ENCODE measurements around the gene DYNC1H1. TPM values are rescaled to one million over a fixed set of nuclear protein-coding genes. Genes with fewer than 3 reads are reported as not detected.
A peak's percentile ranks its signal among the peaks of the same experiment; 100 is the strongest.
"Not testable (repeated sequence)": the region's sequence is repeated elsewhere in the genome, so short reads cannot be mapped to it uniquely, and the experiment has no call there.

DYNC1H1 gene
- total RNA-seq, 1 donor from 2014 or later = 783 TPM

DNA sequence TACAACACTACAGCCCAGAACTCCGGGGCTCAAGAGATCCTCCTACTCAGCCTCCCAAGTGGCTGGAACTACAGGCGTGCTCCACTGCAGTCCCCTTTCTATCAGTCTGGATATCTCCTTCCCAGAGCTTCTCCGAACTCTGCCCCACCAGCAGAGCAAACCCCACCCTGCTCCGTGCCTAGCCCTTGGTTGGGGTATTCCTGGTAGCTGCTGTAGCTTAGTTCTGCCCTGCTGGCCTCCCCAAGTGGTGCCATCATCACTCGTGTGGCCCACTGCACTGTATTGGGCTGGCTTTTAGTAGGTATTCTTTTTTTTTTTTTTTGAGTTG lies 113.0 kb downstream of the DYNC1H1 start:
- TF ChIP-seq, protein P1, sequence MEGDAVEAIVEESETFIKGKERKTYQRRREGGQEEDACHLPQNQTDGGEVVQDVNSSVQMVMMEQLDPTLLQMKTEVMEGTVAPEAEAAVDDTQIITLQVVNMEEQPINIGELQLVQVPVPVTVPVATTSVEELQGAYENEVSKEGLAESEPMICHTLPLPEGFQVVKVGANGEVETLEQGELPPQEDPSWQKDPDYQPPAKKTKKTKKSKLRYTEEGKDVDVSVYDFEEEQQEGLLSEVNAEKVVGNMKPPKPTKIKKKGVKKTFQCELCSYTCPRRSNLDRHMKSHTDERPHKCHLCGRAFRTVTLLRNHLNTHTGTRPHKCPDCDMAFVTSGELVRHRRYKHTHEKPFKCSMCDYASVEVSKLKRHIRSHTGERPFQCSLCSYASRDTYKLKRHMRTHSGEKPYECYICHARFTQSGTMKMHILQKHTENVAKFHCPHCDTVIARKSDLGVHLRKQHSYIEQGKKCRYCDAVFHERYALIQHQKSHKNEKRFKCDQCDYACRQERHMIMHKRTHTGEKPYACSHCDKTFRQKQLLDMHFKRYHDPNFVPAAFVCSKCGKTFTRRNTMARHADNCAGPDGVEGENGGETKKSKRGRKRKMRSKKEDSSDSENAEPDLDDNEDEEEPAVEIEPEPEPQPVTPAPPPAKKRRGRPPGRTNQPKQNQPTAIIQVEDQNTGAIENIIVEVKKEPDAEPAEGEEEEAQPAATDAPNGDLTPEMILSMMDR (IDR thresholded peaks at IDR 0.05; ENCODE audit: insufficient read depth, low read length, poor library complexity, severe bottlenecking) = no peak
- no peak overlapping the region for H3K4me3 ChIP-seq (ENCODE audit: low read depth, low read length)
- no peak for DNase-seq (ENCODE audit: low read depth)
- H3K27me3 ChIP-seq (ENCODE audit: control insufficient read depth, insufficient read depth, low read length) = no peaks in the 10 kb centered on the region
- peaks cover 3% of the 10 kb centered on the region for H3K36me3 ChIP-seq (ENCODE audit: control insufficient read depth, insufficient read depth, low read length)

DNA sequence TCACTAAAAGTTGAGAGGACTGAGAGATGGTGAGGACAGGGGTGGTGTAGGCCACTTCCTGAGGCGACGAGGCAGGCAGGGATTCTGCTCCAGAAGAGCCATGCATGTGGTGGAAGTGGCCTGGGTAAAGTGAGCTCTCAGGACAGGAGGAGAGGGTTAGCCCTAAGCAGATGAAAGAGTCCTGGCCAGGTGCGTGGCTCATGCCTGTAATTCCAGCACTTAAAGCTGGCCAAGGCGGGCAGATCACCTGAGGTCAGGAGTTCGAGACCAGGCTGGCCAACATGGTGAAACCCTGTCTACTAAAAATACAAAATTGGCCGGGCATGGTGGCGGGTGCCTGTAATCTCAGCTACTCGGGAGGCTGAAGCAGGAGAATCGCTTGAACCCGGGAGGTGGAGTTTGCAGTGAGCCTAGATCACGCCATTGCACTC lies 114.0 kb downstream of the DYNC1H1 start:
- not testable (repeated sequence) for DNase-seq (ENCODE audit: low read depth); H3K36me3 ChIP-seq (ENCODE audit: control insufficient read depth, insufficient read depth, low read length); H3K4me3 ChIP-seq (ENCODE audit: low read depth, low read length); H3K27me3 ChIP-seq (ENCODE audit: control insufficient read depth, insufficient read depth, low read length)

DNA sequence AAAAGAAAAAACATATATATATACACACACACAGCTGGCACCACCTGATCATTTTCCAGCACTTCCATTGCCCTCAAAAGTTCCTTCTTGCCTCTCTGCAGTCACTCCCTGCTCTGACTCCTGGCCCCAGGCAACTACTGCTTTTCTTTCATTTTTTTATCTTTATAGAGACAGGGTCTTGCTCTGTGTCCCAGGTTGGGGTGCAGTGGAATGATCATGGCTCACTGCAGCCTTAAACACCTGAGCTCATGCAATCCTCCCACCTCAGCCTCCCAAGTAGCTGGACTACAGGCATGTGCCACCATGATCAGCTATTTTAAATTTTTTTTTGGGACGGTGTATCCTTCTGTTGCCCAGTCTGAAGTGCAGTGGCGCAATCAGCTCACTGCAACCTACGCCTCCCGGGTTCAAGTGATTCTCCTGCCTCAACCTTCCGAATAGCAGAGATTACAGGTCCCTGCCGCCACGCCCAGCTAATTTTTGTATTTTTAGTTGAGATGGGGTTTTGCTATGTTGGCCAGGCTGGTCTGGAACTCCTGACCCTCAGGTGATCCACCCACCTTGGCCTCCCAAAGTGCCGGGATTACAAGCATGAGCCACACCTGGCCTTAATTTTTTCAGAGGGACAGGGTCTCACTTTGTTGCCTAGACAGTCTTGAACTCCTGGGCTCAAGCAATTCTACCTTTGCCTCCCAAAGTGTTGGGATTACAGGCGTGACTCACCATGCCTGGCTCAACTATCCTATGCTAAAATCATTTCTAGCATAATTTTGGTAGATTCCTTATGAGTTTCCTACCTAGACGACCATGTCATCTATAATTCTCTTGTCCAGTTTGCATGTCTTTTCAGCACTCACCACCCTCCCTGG lies 114.7 kb downstream of the DYNC1H1 start:
- no peak for DNase-seq (ENCODE audit: low read depth)
- Histone ChIP-seq H3K36me3 (ENCODE audit: control insufficient read depth, insufficient read depth, low read length) (peaks cover 6% of the 10 kb centered on the region), H3K27me3 (ENCODE audit: control insufficient read depth, insufficient read depth, low read length) (no peaks in the 10 kb centered on the region), H3K4me3 (ENCODE audit: low read depth, low read length) (no peak overlapping the region)
- TF ChIP-seq, protein P1 (IDR thresholded peaks at IDR 0.05; ENCODE audit: insufficient read depth, low read length, poor library complexity, severe bottlenecking) = no peak

DNA sequence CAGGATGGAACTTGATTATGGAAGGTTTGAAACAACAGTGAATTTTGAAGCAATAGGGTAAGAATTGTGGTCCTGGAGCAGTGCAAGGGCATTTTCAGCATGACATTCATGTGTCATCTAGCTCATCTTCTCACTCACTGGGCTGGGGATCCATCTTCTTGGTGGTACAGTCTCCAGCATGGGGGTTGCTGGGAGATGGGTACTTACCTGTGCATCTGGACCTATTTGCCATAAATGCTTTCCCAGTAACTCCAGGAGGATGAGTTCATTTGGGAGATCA lies 115.3 kb downstream of the DYNC1H1 start:
- TF ChIP-seq, protein P1 (IDR thresholded peaks at IDR 0.05; ENCODE audit: insufficient read depth, low read length, poor library complexity, severe bottlenecking) = no peak
- Histone ChIP-seq H3K4me3 (ENCODE audit: low read depth, low read length) (no peak overlapping the region), H3K36me3 (ENCODE audit: control insufficient read depth, insufficient read depth, low read length) (peaks cover 6% of the 10 kb centered on the region), H3K27me3 (ENCODE audit: control insufficient read depth, insufficient read depth, low read length) (no peaks in the 10 kb centered on the region)
- DNase-seq (ENCODE audit: low read depth) = no peak

DNA sequence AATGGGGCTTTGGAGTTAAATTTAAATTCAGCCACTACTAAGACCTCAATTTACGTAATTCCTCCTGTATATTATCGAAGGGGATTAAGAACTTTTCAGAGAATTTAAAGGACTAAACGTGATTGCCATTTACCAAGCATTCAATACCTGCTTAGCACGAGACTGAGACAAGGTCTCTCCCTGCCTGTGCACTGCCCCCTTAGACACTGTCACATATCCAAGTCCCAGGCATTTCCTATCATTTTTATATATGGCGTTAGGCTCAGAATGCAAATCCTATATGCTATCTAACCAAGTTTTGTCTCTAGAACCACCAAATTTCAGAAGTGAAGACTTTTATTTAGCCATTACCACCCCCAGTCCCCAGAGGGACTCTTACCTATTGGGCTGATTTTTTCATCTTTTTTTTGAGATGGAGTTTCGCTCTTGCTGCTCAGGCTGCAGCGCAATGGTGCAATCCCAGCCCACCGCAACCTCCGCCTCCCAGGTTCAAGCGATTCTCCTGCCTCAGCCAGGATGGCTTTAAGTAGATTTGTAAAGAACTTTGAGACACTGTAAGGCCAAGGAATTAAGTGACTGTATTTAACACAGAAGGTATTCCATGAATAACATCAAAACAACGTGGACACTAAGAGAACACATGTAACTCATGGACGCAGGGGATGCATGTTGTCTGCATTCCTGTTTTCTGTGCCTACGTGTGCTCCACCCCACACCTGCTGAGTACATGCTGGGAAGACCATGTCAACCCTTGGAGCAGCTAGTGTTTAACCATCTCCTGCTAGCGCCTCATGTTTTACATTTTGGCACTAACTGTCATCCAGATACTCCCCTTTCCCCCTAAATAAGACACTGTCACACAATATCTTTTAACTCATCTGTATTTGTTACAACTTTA lies 116.1 kb downstream of the DYNC1H1 start:
- TF ChIP-seq, protein P1 (IDR thresholded peaks at IDR 0.05; ENCODE audit: insufficient read depth, low read length, poor library complexity, severe bottlenecking) = no peak
- no peaks in the 10 kb centered on the region for H3K27me3 ChIP-seq (ENCODE audit: control insufficient read depth, insufficient read depth, low read length)
- no peak for DNase-seq (ENCODE audit: low read depth)
- no peak overlapping the region for H3K4me3 ChIP-seq (ENCODE audit: low read depth, low read length)
- H3K36me3 ChIP-seq (ENCODE audit: control insufficient read depth, insufficient read depth, low read length) = peaks cover 6% of the 10 kb centered on the region

GRCh38 chr14:102081231-102082080 lies 117.1 kb downstream of the DYNC1H1 start:
- DNase-seq (ENCODE audit: low read depth) = no peak
- H3K4me3 ChIP-seq (ENCODE audit: low read depth, low read length) = no peak overlapping the region
- TF ChIP-seq, protein P1 (IDR thresholded peaks at IDR 0.05; ENCODE audit: insufficient read depth, low read length, poor library complexity, severe bottlenecking) = no peak
- H3K27me3 ChIP-seq (ENCODE audit: control insufficient read depth, insufficient read depth, low read length) = no peaks in the 10 kb centered on the region
- H3K36me3 ChIP-seq (ENCODE audit: control insufficient read depth, insufficient read depth, low read length) = peaks cover 6% of the 10 kb centered on the region

GRCh38 chr14:102084522-102084921 lies 120.1 kb downstream of the DYNC1H1 start:
- not testable (repeated sequence) for H3K27me3 ChIP-seq (ENCODE audit: control insufficient read depth, insufficient read depth, low read length); H3K36me3 ChIP-seq (ENCODE audit: control insufficient read depth, insufficient read depth, low read length); DNase-seq (ENCODE audit: low read depth)
- H3K4me3 ChIP-seq (ENCODE audit: low read depth, low read length) = peak overlapping the region; percentile 84
